ENCODE measurements around the gene CCDC126.

DNA sequence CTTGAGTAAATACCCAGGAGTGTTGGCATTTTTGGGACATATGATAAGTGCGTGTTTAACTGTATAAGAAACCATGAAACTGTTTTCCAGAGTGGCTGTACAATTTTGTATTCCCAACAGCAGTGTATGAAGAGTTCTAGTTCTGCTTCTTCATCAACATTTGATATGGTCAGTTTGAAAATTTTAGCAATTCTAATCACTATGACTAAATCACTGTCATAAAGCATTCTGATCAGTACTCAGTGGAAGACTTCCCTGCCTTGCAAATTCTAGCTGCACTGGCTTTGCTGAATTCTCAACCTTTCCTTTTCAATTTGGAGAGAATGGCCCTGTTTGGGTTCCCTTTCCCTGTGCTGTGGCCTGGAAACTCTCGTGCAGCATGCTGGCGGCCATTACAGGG lies 64.2 kb downstream of the CCDC126 start:
- TF ChIP-seq, protein P1, sequence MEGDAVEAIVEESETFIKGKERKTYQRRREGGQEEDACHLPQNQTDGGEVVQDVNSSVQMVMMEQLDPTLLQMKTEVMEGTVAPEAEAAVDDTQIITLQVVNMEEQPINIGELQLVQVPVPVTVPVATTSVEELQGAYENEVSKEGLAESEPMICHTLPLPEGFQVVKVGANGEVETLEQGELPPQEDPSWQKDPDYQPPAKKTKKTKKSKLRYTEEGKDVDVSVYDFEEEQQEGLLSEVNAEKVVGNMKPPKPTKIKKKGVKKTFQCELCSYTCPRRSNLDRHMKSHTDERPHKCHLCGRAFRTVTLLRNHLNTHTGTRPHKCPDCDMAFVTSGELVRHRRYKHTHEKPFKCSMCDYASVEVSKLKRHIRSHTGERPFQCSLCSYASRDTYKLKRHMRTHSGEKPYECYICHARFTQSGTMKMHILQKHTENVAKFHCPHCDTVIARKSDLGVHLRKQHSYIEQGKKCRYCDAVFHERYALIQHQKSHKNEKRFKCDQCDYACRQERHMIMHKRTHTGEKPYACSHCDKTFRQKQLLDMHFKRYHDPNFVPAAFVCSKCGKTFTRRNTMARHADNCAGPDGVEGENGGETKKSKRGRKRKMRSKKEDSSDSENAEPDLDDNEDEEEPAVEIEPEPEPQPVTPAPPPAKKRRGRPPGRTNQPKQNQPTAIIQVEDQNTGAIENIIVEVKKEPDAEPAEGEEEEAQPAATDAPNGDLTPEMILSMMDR (conservative IDR thresholded peaks at IDR 0.05) = no peak
- TF ChIP-seq ZFX (IDR thresholded peaks at IDR 0.05) = no peak
